ENCODE results near the gene OR5K2. TPM values are rescaled to one million over a fixed set of nuclear protein-coding genes. Genes with fewer than 3 reads are reported as not detected.

The OR5K2 gene
- total RNA-seq, 1 experiment from 2014 or later = not detected

GRCh38 chr3:98522544-98523281 lies 25.2 kb downstream of the OR5K2 start, which contains the start of gene CLDND1 (continued):
- TF ChIP-seq ERG (CRISPR knock-in tag; IDR thresholded peaks at IDR 0.05) = peak; percentile 70; the same call in 1 of the 2 replicates
- TF ChIP-seq ZMAT4 (CRISPR knock-in tag; IDR thresholded peaks at IDR 0.05) = no peak
- TF ChIP-seq JAZF1 (CRISPR knock-in tag; IDR thresholded peaks at IDR 0.05) = no peak
- no peak for TF ChIP-seq ZNF416 (CRISPR knock-in tag; IDR thresholded peaks at IDR 0.05)
- no peak for TF ChIP-seq ZSCAN18 (CRISPR knock-in tag; IDR thresholded peaks at IDR 0.05)
- no peak for TF ChIP-seq SOX15 (CRISPR knock-in tag; IDR thresholded peaks at IDR 0.05)
- no peak for TF ChIP-seq KAT7 (CRISPR knock-in tag; IDR thresholded peaks at IDR 0.05; ENCODE audit: borderline replicate concordance)
- TF ChIP-seq MAX (CRISPR knock-in tag; IDR thresholded peaks at IDR 0.05) = peak; percentile 50; the same call in 1 of the 2 replicates
- no peak for TF ChIP-seq ZNF219 (CRISPR knock-in tag; IDR thresholded peaks at IDR 0.05; ENCODE audit: borderline replicate concordance)
- TF ChIP-seq ZBTB21 (CRISPR knock-in tag; IDR thresholded peaks at IDR 0.05; ENCODE audit: borderline replicate concordance) = peak; percentile 72; the same call in 1 of the 2 replicates
- TF ChIP-seq AFF4 (CRISPR knock-in tag; IDR thresholded peaks at IDR 0.05; ENCODE audit: borderline replicate concordance) = no peak
- no peak for TF ChIP-seq TEAD1 (CRISPR knock-in tag; IDR thresholded peaks at IDR 0.05)
- TF ChIP-seq ELF4 (CRISPR knock-in tag; IDR thresholded peaks at IDR 0.05; ENCODE audit: low read depth) = no peak
- no peak for TF ChIP-seq ZNF423 (CRISPR knock-in tag; IDR thresholded peaks at IDR 0.05)
- TF ChIP-seq CREB1 (CRISPR knock-in tag; IDR thresholded peaks at IDR 0.05) = no peak
- TF ChIP-seq USF1 (CRISPR knock-in tag; IDR thresholded peaks at IDR 0.05) = 0 out of 2 replicates have a peak, but pooled peaks have one; percentile 18
- no peak for TF ChIP-seq ATF3 (CRISPR knock-in tag; conservative IDR thresholded peaks at IDR 0.05)
- TF ChIP-seq CTCF (IDR thresholded peaks at IDR 0.05) = no peak
- TF ChIP-seq HMGXB4 (CRISPR knock-in tag; IDR thresholded peaks at IDR 0.05) = peak; percentile 88; the same call in 1 of the 2 replicates
- TF ChIP-seq NR3C1 (CRISPR knock-in tag; conservative IDR thresholded peaks at IDR 0.05; ENCODE audit: low read depth) = no peak
- no peak for TF ChIP-seq ZNF671 (CRISPR knock-in tag; IDR thresholded peaks at IDR 0.05)
- TF ChIP-seq TP53 (CRISPR knock-in tag; IDR thresholded peaks at IDR 0.05) = no peak
- TF ChIP-seq ZNF232 (CRISPR knock-in tag; IDR thresholded peaks at IDR 0.05) = no peak

Data from WTC11 (cell line).